GM12873 (cell line): ENCODE measurements around the gene NLRX1.

ENCODE experiments used
- TF ChIP-seq, protein P1 (sequence below): IDR thresholded peaks from 2 replicates; pipeline ENCODE4 v1.5.1; 2012; ENCODE audit warnings: low read depth, mild to moderate bottlenecking, moderate library complexity, low read length, control low read depth; ENCODE audit not compliant: insufficient read depth; ENCODE audit errors: missing control alignments

The NLRX1 gene

DNA sequence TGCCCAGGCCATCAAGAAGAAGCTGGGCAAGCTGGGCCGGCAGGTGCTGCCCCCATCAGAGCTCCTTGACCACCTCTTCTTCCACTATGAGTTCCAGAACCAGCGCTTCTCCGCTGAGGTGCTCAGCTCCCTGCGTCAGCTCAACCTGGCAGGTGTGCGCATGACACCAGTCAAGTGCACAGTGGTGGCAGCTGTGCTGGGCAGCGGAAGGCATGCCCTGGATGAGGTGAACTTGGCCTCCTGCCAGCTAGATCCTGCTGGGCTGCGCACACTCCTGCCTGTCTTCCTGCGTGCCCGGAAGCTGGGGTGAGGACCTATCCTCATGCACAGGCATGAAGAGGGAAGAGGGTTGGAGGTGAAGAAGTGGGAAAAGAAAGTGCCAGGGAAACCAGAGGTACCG, 11.5 kb downstream of the NLRX1 start:
- TF ChIP-seq, protein P1, sequence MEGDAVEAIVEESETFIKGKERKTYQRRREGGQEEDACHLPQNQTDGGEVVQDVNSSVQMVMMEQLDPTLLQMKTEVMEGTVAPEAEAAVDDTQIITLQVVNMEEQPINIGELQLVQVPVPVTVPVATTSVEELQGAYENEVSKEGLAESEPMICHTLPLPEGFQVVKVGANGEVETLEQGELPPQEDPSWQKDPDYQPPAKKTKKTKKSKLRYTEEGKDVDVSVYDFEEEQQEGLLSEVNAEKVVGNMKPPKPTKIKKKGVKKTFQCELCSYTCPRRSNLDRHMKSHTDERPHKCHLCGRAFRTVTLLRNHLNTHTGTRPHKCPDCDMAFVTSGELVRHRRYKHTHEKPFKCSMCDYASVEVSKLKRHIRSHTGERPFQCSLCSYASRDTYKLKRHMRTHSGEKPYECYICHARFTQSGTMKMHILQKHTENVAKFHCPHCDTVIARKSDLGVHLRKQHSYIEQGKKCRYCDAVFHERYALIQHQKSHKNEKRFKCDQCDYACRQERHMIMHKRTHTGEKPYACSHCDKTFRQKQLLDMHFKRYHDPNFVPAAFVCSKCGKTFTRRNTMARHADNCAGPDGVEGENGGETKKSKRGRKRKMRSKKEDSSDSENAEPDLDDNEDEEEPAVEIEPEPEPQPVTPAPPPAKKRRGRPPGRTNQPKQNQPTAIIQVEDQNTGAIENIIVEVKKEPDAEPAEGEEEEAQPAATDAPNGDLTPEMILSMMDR: no peak

DNA sequence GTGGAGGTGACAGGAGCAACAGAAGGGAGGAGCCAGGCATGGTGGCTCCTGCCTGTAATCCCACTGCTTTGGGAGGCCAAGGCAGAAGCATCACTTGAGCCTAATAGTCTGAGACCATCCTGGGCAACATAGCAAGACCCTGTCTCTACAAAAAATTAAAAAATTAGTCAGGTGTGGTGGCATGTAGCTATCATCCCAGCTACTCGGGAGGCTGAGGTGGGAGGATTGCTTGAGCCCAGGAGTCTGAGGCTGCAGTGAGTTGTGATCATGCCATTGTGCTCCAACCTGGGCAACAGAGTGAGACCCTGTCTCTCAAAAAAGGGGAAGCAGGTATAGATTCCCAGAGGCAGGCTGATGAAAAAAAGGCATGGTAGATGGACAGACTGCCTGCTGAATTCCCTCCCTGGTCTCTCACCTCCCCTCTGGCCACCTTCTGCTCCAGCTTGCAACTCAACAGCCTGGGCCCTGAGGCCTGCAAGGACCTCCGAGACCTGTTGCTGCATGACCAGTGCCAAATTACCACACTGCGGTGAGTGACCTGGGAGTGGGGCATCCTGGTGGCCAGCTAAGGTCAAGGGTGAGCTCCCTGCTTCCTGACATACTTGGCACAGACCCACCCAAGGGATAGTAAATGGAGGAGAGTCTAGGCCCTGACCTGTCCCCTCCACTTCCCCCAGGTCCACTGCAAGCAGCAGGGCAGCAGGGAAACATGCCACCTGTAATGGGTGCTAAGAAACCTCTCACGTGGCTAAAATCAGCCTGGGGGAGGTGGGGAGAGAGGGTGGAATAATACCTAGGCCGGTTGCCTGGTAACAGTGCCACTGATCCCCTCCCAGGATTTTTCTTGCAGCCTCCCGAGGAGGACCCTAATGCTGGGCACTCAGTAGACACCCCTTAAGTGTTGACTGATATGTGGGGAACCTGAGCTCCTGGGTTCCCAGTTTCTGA, 12.5 kb downstream of the NLRX1 start:
- TF ChIP-seq, protein P1: no peak

DNA sequence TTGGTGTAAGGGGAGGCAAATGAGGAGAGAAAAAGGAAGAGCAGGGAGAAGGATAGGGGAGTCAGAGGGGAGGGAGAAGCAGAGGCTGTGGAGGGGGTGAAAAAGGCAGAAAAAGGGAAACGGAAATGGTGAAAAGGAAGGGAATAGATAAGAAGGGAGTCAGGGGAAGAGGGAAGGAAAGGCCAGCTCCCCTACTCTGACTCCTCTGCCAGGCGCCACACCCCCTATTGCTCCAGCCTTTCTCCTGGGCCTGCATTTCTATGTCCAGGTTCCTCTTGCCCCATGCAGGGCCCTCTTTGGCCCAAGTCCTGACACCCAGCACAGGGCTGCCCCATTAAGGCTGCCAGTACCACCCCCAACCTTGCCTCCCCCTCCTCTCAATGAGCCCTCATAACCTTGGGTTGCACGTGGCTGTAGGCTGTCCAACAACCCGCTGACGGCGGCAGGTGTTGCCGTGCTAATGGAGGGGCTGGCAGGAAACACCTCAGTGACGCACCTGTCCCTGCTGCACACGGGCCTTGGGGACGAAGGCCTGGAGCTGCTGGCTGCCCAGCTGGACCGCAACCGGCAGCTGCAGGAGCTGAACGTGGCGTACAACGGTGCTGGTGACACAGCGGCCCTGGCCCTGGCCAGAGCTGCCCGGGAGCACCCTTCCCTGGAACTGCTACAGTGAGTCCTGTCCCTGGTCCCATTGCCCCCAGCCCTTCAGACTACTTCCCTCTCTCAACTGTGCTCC, 13.3 kb downstream of the NLRX1 start:
- TF ChIP-seq, protein P1: no peak

DNA sequence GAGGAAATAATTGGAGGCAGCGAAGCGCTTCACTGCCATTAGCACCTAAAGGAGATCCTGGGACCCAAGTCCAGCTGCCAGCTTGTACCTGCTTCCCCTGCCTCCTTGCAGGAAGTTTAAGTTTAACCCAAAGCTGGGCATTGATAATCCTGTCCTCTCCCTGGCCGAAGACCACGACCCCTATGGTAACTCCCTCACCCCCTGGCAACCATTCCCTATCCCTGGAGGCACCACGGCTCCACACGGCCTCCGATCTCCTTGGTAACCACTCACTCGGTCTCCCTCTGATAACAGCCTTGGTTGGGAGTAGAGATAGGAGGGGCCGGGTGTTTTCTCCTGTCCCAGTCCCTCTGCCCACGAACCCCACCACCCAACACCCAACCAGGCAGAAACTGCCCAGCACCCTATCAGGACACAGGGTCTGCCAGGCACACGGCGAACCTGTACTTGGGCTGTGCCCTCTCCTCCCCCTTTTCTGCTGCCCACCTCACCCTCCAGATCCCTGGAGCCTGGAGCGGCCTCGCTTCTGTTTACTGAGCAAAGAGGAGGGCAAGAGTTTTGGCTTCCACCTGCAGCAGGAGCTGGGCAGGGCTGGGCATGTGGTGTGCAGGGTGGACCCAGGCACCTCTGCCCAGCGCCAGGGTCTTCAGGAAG, 17.6 kb downstream of the NLRX1 start:
- TF ChIP-seq, protein P1: no peak

DNA sequence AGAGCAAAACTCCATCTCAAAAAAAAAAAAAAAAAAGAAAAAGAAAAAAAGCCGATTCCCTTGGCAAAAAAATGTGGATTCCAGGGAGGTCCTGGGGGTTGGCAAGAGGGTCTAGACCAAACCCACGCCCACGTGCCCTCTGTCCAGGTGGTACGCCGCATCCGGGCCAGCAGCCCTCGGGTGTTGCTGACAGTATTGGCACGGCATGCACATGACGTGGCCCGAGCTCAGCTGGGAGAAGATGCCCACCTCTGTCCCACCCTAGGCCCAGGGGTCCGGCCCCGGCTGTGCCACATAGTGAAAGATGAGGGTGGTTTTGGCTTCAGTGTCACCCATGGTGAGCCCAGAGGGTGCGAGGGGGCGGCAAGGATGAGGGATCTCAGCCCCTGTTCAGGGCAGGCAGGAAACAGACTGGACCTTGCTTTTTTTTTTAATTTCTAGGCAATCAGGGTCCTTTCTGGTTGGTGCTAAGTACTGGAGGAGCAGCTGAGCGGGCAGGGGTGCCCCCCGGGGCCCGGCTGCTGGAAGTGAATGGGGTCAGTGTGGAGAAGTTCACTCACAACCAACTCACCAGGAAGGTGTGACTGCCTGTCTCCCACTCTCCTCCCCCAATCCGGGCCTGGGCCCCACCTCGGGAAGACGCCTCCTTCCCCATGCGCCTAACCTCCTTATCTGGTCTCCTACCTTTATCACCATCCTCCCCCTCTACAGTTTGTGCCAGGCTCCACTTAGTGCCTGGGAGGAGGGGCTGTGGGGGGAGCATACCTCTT, 18.8 kb downstream of the NLRX1 start:
- TF ChIP-seq, protein P1: no peak

DNA sequence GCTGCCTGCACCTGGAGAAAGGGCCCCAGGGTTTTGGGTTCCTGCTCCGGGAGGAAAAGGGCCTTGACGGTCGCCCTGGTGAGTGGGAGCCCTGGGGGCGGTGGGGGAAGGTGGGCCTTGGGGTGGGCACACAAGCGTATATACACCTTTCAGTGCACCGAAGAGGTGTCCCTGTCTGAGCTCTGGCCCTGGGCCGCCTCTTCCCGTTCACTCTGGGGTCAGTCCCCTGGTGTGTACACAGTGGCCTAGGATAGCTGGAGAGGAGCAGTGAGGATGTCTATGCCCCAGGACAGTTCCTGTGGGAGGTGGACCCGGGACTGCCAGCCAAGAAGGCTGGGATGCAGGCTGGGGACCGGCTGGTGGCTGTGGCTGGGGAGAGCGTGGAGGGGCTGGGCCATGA, 19.5 kb downstream of the NLRX1 start:
- TF ChIP-seq, protein P1: no peak
